ENCODE data around the gene BRD3OS.

The BRD3OS gene

GRCh38 chr9:134024828-134025605, at the start of gene BRD3OS:
Gene BRD3OS (plus strand): TSS chr9:134025481. CDS start chr9:134026748, 1,267 bp downstream.
- peak; percentile 79 to 87 for DNase-seq (ENCODE audit: low read depth in 2 of 2)

- DNase-seq (ENCODE audit: low read depth in 2 of 2), result no peak
These were observed 49.8 kb upstream of the BRD3OS start for GRCh38 chr9:133975511-133975910.

- no peak for DNase-seq (ENCODE audit: low read depth in 2 of 2)
These were observed 49.0 kb upstream of the BRD3OS start for GRCh38 chr9:133976191-133976861.

GRCh38 chr9:133976887-133977286, 48.4 kb upstream of the BRD3OS start:
- no peak for DNase-seq (ENCODE audit: low read depth in 2 of 2)

- DNase-seq (ENCODE audit: low read depth in 2 of 2), result no peak
These were observed 47.7 kb upstream of the BRD3OS start for GRCh38 chr9:133977421-133978201.

GRCh38 chr9:133978226-133978898, 46.9 kb upstream of the BRD3OS start:
- DNase-seq (ENCODE audit: low read depth in 2 of 2), result no peak

GRCh38 chr9:133978899-133979272, 46.4 kb upstream of the BRD3OS start:
- no peak for DNase-seq (ENCODE audit: low read depth in 2 of 2)

- no peak for DNase-seq (ENCODE audit: low read depth in 2 of 2)
These were observed 45.9 kb upstream of the BRD3OS start for GRCh38 chr9:133979273-133979920.

GRCh38 chr9:133979921-133980863, 45.1 kb upstream of the BRD3OS start:
- no peak for DNase-seq (ENCODE audit: low read depth in 2 of 2)

- no peak for DNase-seq (ENCODE audit: low read depth in 2 of 2)
These were observed 44.3 kb upstream of the BRD3OS start for GRCh38 chr9:133980864-133981588.

GRCh38 chr9:133981589-133981957, 43.7 kb upstream of the BRD3OS start:
- no peak for DNase-seq (ENCODE audit: low read depth in 2 of 2)

- no peak for DNase-seq (ENCODE audit: low read depth in 2 of 2)
These were observed 43.2 kb upstream of the BRD3OS start for GRCh38 chr9:133981958-133982681.

- DNase-seq (ENCODE audit: low read depth in 2 of 2), result no peak
These were observed 42.1 kb upstream of the BRD3OS start for GRCh38 chr9:133982971-133983720.

- no peak for DNase-seq (ENCODE audit: low read depth in 2 of 2)
These were observed 39.2 kb upstream of the BRD3OS start for GRCh38 chr9:133986061-133986460.

GRCh38 chr9:133986774-133987445, 38.4 kb upstream of the BRD3OS start:
- DNase-seq (ENCODE audit: low read depth in 2 of 2), result no peak

- no peak for DNase-seq (ENCODE audit: low read depth in 2 of 2)
These were observed 37.9 kb upstream of the BRD3OS start for GRCh38 chr9:133987446-133987788.

GRCh38 chr9:133987946-133988665, 37.2 kb upstream of the BRD3OS start:
- no peak for DNase-seq (ENCODE audit: low read depth in 2 of 2)
